K562 (cell line): ENCODE results near the gene EML2. TPM values are rescaled to one million over a fixed set of nuclear protein-coding genes. Genes with fewer than 3 reads are reported as not detected.

Source experiments
- ATF3 ChIP-seq, 2 experiments: fragments of 450-650 bp in 1 of 2; sonication (generic) in 1 of 2; formaldehyde crosslinking in 1 of 2; IDR thresholded peaks in 1 of 2; conservative IDR thresholded peaks in 1 of 2; 2 replicates each; pipeline versions ENCODE4 v1.6.1 to v1.8.1; 2016 to 2023; ENCODE audit warnings: mild to moderate bottlenecking in 2 of 2, moderate library complexity in 2 of 2, inconsistent platforms in 1 of 2, missing genetic modification reagents in 1 of 2
- E4F1 ChIP-seq: fragments of 250-450 bp; sonication (Bioruptor Pico); IDR thresholded peaks from 2 replicates; pipeline ENCODE4 v1.5.0; 2021; ENCODE audit warnings: mild to moderate bottlenecking, borderline replicate concordance
- GABPA ChIP-seq: fragments of 200-800 bp; sonication (Bioruptor generic); conservative IDR thresholded peaks from 2 replicates; pipeline ENCODE4 v1.6.1; 2016; ENCODE audit warnings: low read depth, missing genetic modification characterization, missing compliant biosample characterization
- HDAC2 ChIP-seq: fragments of 450-650 bp; IDR thresholded peaks from 2 replicates; pipeline ENCODE4 v1.6.1; 2016; ENCODE audit warnings: mild to moderate bottlenecking
- HEY1 ChIP-seq: fragments of 250-450 bp; sonication (Bioruptor Pico); IDR thresholded peaks from 2 replicates; pipeline ENCODE4 v1.5.0; 2020; ENCODE audit warnings: mild to moderate bottlenecking, moderate library complexity, borderline replicate concordance
- MBD1 ChIP-seq: fragments of 250-450 bp; sonication (Bioruptor Pico); IDR thresholded peaks from 2 replicates; pipeline ENCODE4 v1.8.0; 2022; ENCODE audit warnings: inconsistent platforms
- MYC ChIP-seq, 2 experiments: fragments of 250-450 bp in 1 of 2; sonication (Bioruptor Pico) in 1 of 2; IDR thresholded peaks; 2 replicates each; pipeline versions ENCODE4 v1.5.1 to v1.6.1; 2012 to 2021; ENCODE audit warnings: low read depth in 2 of 2, borderline replicate concordance in 1 of 2, improper control_type of control experiment in 1 of 2, low read length in 1 of 2, mild to moderate bottlenecking in 1 of 2, moderate library complexity in 1 of 2
- NFIC ChIP-seq: fragments of 450-650 bp; IDR thresholded peaks from 2 replicates; pipeline ENCODE4 v1.6.1; 2017; ENCODE audit warnings: mild to moderate bottlenecking, inconsistent platforms
- NONO ChIP-seq, 2 experiments: fragments of 200-400 bp in 1 of 2; fragments of 450-650 bp in 1 of 2; formaldehyde crosslinking in 1 of 2; IDR thresholded peaks; 2 replicates each; pipeline ENCODE4 v1.6.1; 2017; ENCODE audit warnings: low read depth in 2 of 2, mild to moderate bottlenecking in 2 of 2, moderate library complexity in 2 of 2, low read length in 1 of 2
- RBBP5 ChIP-seq: fragments of 200-600 bp; sonication (generic); IDR thresholded peaks from 2 replicates; pipeline ENCODE4 v1.6.1; 2012; ENCODE audit warnings: borderline replicate concordance, mild to moderate bottlenecking, low read length, control low read depth, inconsistent platforms; ENCODE audit not compliant: insufficient read depth, poor library complexity, severe bottlenecking
- RFX7 ChIP-seq: fragments of 250-450 bp; sonication (Bioruptor Pico); IDR thresholded peaks from 2 replicates; pipeline ENCODE4 v1.5.1; 2021; ENCODE audit warnings: mild to moderate bottlenecking
- RREB1 ChIP-seq: fragments of 250-450 bp; sonication (Bioruptor Pico); IDR thresholded peaks from 2 replicates; pipeline ENCODE4 v1.4.0; 2020
- SETDB1 ChIP-seq: IDR thresholded peaks from one replicate; pipeline ENCODE4 v1.6.1; 2012; ENCODE audit warnings: low read length, control low read depth, inconsistent platforms
- TSC22D4 ChIP-seq: fragments of 450-650 bp; IDR thresholded peaks from 2 replicates; pipeline ENCODE4 v1.6.1; 2016; ENCODE audit warnings: missing genetic modification characterization, missing biosample characterization, control low read depth
- ZFP30 ChIP-seq: fragments of 250-450 bp; sonication (Bioruptor Pico); IDR thresholded peaks from 2 replicates; pipeline ENCODE4 v1.8.0; 2022; ENCODE audit warnings: moderate library complexity, mild to moderate bottlenecking, inconsistent platforms, borderline replicate concordance
- polyA plus RNA-seq, 8 experiments: library from polyadenylated mRNA; depleted of rRNA in 4 of 8; stranded (reverse) in 5 of 8; unstranded in 3 of 8; fragments of >200 nt; fragmentation: Nextera tagmentation in 2 of 8; fragmentation: Illumina TruSeq in 1 of 8; extraction: Ambion mirVana in 2 of 8; extraction: Trizol in 1 of 8; gene quantifications; 2 replicates each; pipeline versions ENCODE4 v1.2.1 to v1.2.3, GENCODE V29; 2011 to 2014; ENCODE audit warnings: inconsistent platforms in 1 of 8, missing spikeins in 1 of 8
- total RNA-seq, 7 experiments: library from RNA; depleted of rRNA in 6 of 7; stranded (reverse); fragments of >200 nt in 6 of 7; fragmentation: Illumina TruSeq in 2 of 7; extraction: Trizol in 2 of 7; gene quantifications; 2 replicates each; pipeline versions ENCODE4 v1.2.1 to v1.2.3, GENCODE V29; 2011 to 2021; ENCODE audit warnings: low replicate concordance in 1 of 7

EML2 gene
- total and polyA plus RNA-seq, 9 of the 15 experiments (the other 6 are each of a cell fraction or from before 2014, with no cell fraction given) = 2.6 to 69.6 (median 24.8) TPM

- TF ChIP-seq ATF3 (IDR thresholded peaks at IDR 0.05) (no peak), ATF3 (CRISPR knock-in tag; conservative IDR thresholded peaks at IDR 0.05) (no peak), RBBP5 (no peak), E4F1 (CRISPR knock-in tag) (no peak), HEY1 (CRISPR knock-in tag) (no peak), MBD1 (CRISPR knock-in tag) (no peak), TSC22D4 (no peak), HDAC2 (peak; percentile 78), ZFP30 (CRISPR knock-in tag) (no peak), GABPA (tag) (no peak), RREB1 (CRISPR knock-in tag) (peak; percentile 97), MYC (IDR thresholded peaks at IDR 0.05; ENCODE audit: low read depth, low read length) (no peak), MYC (CRISPR knock-in tag; IDR thresholded peaks at IDR 0.05; ENCODE audit: borderline replicate concordance, low read depth) (no peak), SETDB1 (no peak), NFIC (no peak), RFX7 (CRISPR knock-in tag) (no peak), NONO (IDR thresholded peaks at IDR 0.05; ENCODE audit: low read depth in 2 of 2, low read length in 1 of 2) (no peak)
Measured at GRCh38 chr19:45645068-45645630, 6.0 kb upstream of the EML2 start (continued).
